Suprapubic skin (tissue), 4 donors: Measurements from ENCODE around the gene CLEC4F. TPM values are rescaled to one million over a fixed set of nuclear protein-coding genes. Genes with fewer than 3 reads are reported as not detected.

ENCODE experiments used
- DNase-seq, 2 donors: peaks; one replicate each; pipeline ENCODE4 v3.0.0-alpha.2; 2019; ENCODE audit warnings: low spot score in 2 of 2
- H3K27ac ChIP-seq: fragments of 200-600 bp; sonication (generic); one replicate; pipeline ENCODE4 v1.5.1; 2019
- H3K27me3 ChIP-seq: fragments of 200-600 bp; sonication (generic); one replicate; pipeline ENCODE4 v1.5.1; 2019
- H3K36me3 ChIP-seq: fragments of 200-600 bp; sonication (generic); one replicate; pipeline ENCODE4 v1.5.1; 2019
- H3K4me1 ChIP-seq: fragments of 200-600 bp; sonication (generic); one replicate; pipeline ENCODE4 v1.5.1; 2019
- H3K4me3 ChIP-seq: fragments of 200-600 bp; sonication (generic); one replicate; pipeline ENCODE4 v1.5.1; 2019; ENCODE audit warnings: mild to moderate bottlenecking
- H3K9me3 ChIP-seq: fragments of 200-600 bp; sonication (generic); one replicate; pipeline ENCODE4 v1.5.1; 2019
- EP300 ChIP-seq: sonication (generic); formaldehyde crosslinking; IDR thresholded peaks from one replicate; pipeline ENCODE4 v1.6.1; 2017; ENCODE audit warnings: antibody characterized with exemption
- POLR2A ChIP-seq, 2 donors: fragments of 450-650 bp; IDR thresholded peaks; one replicate each; pipeline ENCODE4 v1.6.1; 2017; ENCODE audit warnings: antibody characterized with exemption in 2 of 2, mild to moderate bottlenecking in 2 of 2, moderate library complexity in 2 of 2
- POLR2AphosphoS5 ChIP-seq, 3 donors: sonication (generic); formaldehyde crosslinking; IDR thresholded peaks; one replicate each; pipeline ENCODE4 v1.6.1; 2017; ENCODE audit warnings: antibody characterized with exemption in 3 of 3
- WGBS: methylation state at CpG from one replicate; pipeline ENCODE4 v1.1.5; 2018; 5-methylcytosine and 5-hydroxymethylcytosine counted together
- total RNA-seq, 4 donors: library from RNA; depleted of rRNA; stranded (reverse); fragments of >200 nt; gene quantifications; one replicate each; pipeline ENCODE4 v1.1.0, GENCODE V29; 2016
- TF ChIP-seq, protein P1 (sequence below), 2 donors: fragments of 200-600 bp in 1 of 2; fragments of 450-650 bp in 1 of 2; sonication (generic) in 1 of 2; IDR thresholded peaks; one replicate each; pipeline ENCODE4 v1.5.1; 2016 to 2019; ENCODE audit warnings: antibody characterized with exemption in 2 of 2, mild to moderate bottlenecking in 1 of 2, moderate library complexity in 1 of 2

The CLEC4F gene
- total RNA-seq, 4 donors from 2014 or later = 0.60 to 3.0 (median 0.93) TPM

DNA sequence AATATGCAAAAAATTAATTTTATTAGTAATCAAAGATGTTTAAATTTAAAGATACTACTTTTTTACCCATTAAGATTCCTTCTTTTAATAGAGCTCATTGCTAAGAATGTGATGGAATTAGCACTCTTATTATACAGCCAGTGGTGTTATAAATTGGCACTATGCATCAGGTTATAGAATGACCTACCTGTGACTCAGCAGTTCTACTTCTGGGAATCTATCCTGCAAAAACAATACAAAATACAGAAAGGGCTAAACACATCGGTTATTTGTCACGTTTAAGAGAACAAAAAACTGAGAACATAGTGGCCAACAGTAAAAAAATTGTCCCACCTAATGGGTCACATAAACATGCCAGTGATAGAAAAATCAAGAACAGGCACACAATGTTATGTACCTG is 42.9 kb downstream of the CLEC4F start:
- Histone ChIP-seq H3K9me3 (no peaks in the 10 kb centered on the region), H3K27ac (no peak overlapping the region), H3K4me1 (no peaks in the 10 kb centered on the region), H3K36me3 (no peaks in the 10 kb centered on the region), H3K4me3 (no peak overlapping the region), H3K27me3 (peaks cover 21% of the 10 kb centered on the region)
- 59% methylated on average over 2 of the region's 2 CpGs for WGBS
- TF ChIP-seq POLR2A (IDR thresholded peaks at IDR 0.05) (no peak), EP300 (no peak), POLR2AphosphoS5 (IDR thresholded peaks at IDR 0.05) (no peak)
- TF ChIP-seq, protein P1, sequence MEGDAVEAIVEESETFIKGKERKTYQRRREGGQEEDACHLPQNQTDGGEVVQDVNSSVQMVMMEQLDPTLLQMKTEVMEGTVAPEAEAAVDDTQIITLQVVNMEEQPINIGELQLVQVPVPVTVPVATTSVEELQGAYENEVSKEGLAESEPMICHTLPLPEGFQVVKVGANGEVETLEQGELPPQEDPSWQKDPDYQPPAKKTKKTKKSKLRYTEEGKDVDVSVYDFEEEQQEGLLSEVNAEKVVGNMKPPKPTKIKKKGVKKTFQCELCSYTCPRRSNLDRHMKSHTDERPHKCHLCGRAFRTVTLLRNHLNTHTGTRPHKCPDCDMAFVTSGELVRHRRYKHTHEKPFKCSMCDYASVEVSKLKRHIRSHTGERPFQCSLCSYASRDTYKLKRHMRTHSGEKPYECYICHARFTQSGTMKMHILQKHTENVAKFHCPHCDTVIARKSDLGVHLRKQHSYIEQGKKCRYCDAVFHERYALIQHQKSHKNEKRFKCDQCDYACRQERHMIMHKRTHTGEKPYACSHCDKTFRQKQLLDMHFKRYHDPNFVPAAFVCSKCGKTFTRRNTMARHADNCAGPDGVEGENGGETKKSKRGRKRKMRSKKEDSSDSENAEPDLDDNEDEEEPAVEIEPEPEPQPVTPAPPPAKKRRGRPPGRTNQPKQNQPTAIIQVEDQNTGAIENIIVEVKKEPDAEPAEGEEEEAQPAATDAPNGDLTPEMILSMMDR (IDR thresholded peaks at IDR 0.05) = no peak
- DNase-seq = no peak

DNA sequence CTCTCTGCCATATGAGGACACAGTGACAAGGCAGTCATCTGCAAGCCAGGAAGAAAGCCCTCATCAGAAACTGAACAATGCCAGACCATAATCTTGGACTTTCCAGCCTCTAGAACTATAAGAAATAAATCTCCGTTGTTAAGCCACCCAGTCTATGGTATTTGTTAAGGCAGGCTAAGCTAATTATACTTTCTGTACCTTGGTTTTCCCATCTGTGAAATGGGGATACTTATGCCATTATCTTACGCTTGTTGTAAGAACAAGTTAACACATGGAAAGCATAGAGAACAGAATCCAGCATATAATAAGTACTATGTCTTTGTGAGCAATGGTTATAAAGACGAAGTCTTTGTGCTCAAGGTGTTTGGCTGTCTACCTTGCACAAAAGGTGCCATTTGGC is 44.1 kb downstream of the CLEC4F start:
- TF ChIP-seq, protein P1 (IDR thresholded peaks at IDR 0.05) = no peak
- TF ChIP-seq EP300 (no peak), POLR2AphosphoS5 (IDR thresholded peaks at IDR 0.05) (no peak), POLR2A (IDR thresholded peaks at IDR 0.05) (no peak)
- H3K9me3 ChIP-seq = no peaks in the 10 kb centered on the region
- no peaks in the 10 kb centered on the region for H3K36me3 ChIP-seq
- peaks cover 25% of the 10 kb centered on the region for H3K27me3 ChIP-seq
- no peak overlapping the region for H3K27ac ChIP-seq
- DNase-seq = no peak
- H3K4me3 ChIP-seq = no peak overlapping the region
- WGBS = 93% methylated on average over 3 of the region's 3 CpGs
- H3K4me1 ChIP-seq = no peaks in the 10 kb centered on the region

DNA sequence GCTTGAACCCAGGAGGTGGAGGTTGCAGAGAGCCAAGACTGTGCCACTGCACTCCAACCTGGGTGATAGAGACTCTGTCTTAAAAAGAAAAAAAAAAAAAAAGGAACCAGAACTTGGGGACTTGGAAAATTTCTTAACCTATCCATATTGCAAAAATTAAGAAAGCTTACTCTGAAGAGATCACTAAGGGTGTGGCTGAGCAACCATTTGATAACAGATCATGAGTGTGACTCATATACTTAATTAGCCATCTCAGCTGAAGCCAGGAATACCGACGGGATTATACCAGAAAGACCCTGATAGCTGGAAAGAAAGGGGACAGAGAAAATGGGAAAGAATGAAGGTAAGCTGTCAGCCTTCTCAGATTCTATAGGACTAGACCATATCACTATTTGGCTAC is 45.3 kb downstream of the CLEC4F start:
- peaks cover 26% of the 10 kb centered on the region for H3K27me3 ChIP-seq

DNA sequence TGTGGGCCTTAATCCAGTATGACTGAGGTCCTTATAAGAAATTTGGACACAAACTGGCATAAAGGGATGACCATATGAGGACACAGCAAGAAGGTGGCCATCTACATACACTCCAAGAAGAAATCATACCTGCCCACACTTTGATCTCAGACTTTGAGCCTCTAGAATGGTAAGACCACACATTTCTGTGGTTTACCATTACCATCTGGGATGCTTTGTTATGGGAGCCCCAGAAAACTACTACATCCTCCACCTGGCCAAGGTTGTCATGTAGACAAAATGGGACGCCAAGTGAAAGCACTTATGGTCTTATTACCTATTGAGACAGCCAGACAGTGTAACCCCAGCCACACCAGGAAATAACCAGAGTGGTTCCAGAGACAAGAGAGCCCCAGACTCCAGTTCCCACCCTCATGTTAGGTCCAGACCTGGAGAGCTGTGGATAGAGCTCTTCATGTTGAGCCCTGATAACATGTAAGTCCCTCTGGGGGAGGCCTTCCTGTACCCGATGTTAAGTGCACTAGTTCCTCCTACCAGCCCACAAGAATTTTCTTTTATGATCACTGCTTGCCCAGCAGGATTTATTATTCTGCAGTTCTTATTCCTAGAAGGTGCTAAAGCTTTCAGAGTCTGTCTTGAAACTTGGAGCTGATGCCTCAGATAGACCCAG is 47.8 kb downstream of the CLEC4F start:
- Histone ChIP-seq H3K4me3 (no peak overlapping the region), H3K27ac (no peak overlapping the region), H3K4me1 (peaks cover 9% of the 10 kb centered on the region), H3K36me3 (no peaks in the 10 kb centered on the region), H3K27me3 (peaks cover 49% of the 10 kb centered on the region), H3K9me3 (no peaks in the 10 kb centered on the region)
- TF ChIP-seq POLR2A (IDR thresholded peaks at IDR 0.05) = no peak
- TF ChIP-seq POLR2AphosphoS5 (IDR thresholded peaks at IDR 0.05) = no peak
- TF ChIP-seq, protein P1 (IDR thresholded peaks at IDR 0.05) = no peak
- no peak for TF ChIP-seq EP300
- DNase-seq = no peak
- 75% methylated on average over 2 of the region's 2 CpGs for WGBS

More for the DNA sequence above, 45.3 kb downstream of the CLEC4F start:
- H3K4me3 ChIP-seq = no peak overlapping the region
- no peak for DNase-seq
- H3K27ac ChIP-seq = no peak overlapping the region
- no peaks in the 10 kb centered on the region for H3K36me3 ChIP-seq
- H3K4me1 ChIP-seq = no peaks in the 10 kb centered on the region
- WGBS = 27% methylated on average over 2 of the region's 2 CpGs
- H3K9me3 ChIP-seq = no peaks in the 10 kb centered on the region
- TF ChIP-seq EP300 (no peak), POLR2AphosphoS5 (IDR thresholded peaks at IDR 0.05) (no peak), POLR2A (IDR thresholded peaks at IDR 0.05) (no peak)
- TF ChIP-seq, protein P1 (IDR thresholded peaks at IDR 0.05) = no peak

DNA sequence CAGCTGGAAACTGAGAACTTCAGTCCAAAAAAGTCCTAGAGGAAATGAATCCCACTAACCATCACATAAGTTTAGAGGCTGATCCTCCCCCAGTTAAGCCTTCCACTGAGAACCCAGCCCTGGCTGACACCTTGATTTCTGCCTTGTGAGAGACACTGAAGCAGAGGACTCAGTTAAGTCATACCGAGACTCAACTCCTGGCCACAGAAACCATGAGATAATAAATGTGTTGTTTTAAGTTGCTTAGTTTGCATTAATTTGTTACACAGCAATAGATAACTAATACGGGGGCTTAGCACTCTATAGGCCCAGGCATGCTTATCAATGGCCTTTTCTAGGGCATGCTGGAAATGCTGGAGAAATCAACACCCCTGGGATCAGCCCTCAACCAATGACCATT is 49.0 kb downstream of the CLEC4F start:
- Histone ChIP-seq H3K27ac (no peak overlapping the region), H3K9me3 (no peaks in the 10 kb centered on the region), H3K27me3 (peaks cover 61% of the 10 kb centered on the region), H3K4me3 (no peak overlapping the region), H3K36me3 (no peaks in the 10 kb centered on the region), H3K4me1 (peaks cover 20% of the 10 kb centered on the region)
- DNase-seq = no peak
- 94% methylated on average over 2 of the region's 2 CpGs for WGBS
- no peak for TF ChIP-seq EP300
- TF ChIP-seq, protein P1 (IDR thresholded peaks at IDR 0.05) = no peak
- TF ChIP-seq POLR2A (IDR thresholded peaks at IDR 0.05) = no peak
- no peak for TF ChIP-seq POLR2AphosphoS5 (IDR thresholded peaks at IDR 0.05)
